Mesothelial cell of epicardium (in vitro differentiated cells): ENCODE results near the gene TRIM39. TPM values are rescaled to one million over a fixed set of nuclear protein-coding genes. Genes with fewer than 3 reads are reported as not detected.

Experiments used
- DNase-seq, 2 experiments: peaks; one replicate each; pipeline ENCODE4 v3.0.0; 2021; ENCODE audit warnings: low spot score in 2 of 2; ENCODE audit not compliant: unreplicated experiment in 2 of 2
- H3K27ac Mint-ChIP-seq: 2 replicates; pipeline ENCODE4 v1.8.0; 2021; ENCODE audit warnings: mixed read lengths
- H3K27me3 Mint-ChIP-seq: 2 replicates; pipeline ENCODE4 v1.8.0; 2021; ENCODE audit warnings: low read depth, mixed read lengths
- H3K36me3 Mint-ChIP-seq: 2 replicates; pipeline ENCODE4 v1.8.0; 2021; ENCODE audit warnings: mixed read lengths
- H3K4me1 Mint-ChIP-seq: 2 replicates; pipeline ENCODE4 v1.8.0; 2021; ENCODE audit warnings: mixed read lengths
- H3K4me3 Mint-ChIP-seq: 2 replicates; pipeline ENCODE4 v1.8.0; 2021; ENCODE audit warnings: mild to moderate bottlenecking, moderate library complexity, mixed read lengths
- H3K9me3 Mint-ChIP-seq: 2 replicates; pipeline ENCODE4 v1.8.0; 2021; ENCODE audit warnings: mixed read lengths
- total RNA-seq: library from RNA; stranded (reverse); gene quantifications from 3 replicates; pipeline ENCODE4 v1.2.1, GENCODE V29; 2021
- TF ChIP-seq, protein P1 (sequence below): fragments of 200-600 bp; sonication (generic); IDR thresholded peaks from one replicate; pipeline ENCODE4 v1.5.0; 2021; ENCODE audit warnings: antibody characterized with exemption; ENCODE audit not compliant: unreplicated experiment

Gene TRIM39
- total RNA-seq, 1 donor from 2014 or later = 16.7 TPM

DNA sequence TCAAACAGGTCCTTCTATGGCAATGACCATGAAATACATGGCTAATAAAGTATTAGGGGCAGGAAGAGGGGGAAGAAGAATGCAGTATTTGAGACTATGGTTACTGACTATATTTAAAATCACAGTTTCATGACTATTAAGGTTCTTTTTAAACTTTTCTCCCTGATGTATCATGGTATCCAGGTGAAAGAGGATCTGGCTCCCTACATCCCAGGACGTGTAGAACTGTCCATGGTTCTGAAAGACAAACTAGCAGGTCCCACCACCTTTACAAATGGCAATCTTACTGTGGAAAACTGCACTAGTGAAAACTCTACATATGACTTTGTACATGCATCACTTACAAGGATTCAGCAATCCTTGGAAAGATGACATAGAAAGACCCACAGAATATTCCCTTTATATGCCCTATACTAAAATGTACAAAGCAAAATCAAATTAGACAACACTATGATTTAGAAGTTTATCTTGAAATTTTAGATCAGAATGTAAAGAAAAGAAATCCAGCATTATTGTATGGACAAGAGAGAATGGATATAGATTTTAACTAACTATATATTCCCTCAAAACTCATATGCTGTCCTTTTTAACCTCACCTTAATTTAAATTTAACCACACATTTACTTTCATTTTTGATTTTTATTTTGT is 51.7 kb downstream of the TRIM39 start:
- Mint-ChIP-seq H3K9me3 (no peaks in the 10 kb centered on the region), H3K27me3 (peaks cover 69% of the 10 kb centered on the region), H3K4me3 (no peak overlapping the region), H3K36me3 (no peaks in the 10 kb centered on the region), H3K27ac (no peak overlapping the region), H3K4me1 (no peaks in the 10 kb centered on the region)
- TF ChIP-seq, protein P1, sequence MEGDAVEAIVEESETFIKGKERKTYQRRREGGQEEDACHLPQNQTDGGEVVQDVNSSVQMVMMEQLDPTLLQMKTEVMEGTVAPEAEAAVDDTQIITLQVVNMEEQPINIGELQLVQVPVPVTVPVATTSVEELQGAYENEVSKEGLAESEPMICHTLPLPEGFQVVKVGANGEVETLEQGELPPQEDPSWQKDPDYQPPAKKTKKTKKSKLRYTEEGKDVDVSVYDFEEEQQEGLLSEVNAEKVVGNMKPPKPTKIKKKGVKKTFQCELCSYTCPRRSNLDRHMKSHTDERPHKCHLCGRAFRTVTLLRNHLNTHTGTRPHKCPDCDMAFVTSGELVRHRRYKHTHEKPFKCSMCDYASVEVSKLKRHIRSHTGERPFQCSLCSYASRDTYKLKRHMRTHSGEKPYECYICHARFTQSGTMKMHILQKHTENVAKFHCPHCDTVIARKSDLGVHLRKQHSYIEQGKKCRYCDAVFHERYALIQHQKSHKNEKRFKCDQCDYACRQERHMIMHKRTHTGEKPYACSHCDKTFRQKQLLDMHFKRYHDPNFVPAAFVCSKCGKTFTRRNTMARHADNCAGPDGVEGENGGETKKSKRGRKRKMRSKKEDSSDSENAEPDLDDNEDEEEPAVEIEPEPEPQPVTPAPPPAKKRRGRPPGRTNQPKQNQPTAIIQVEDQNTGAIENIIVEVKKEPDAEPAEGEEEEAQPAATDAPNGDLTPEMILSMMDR = no peak
- DNase-seq = no peak

DNA sequence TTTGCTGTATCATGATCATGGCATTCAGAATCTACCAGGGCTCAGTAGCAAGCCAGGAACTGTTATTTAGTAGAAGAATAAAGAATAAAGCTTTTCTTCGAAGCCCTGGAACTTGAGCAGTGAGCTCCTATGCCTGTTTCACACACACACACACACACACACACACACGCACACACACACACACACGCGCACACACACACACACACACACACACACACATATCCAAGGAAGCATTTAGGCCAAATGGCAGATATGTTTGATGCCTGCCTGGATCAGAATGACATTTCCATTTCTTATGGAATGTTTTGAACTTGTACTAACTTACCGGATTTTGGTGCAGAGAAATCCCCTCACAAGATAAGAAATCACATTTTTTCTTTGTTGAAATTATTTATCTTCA is 53.7 kb downstream of the TRIM39 start:
- no peaks in the 10 kb centered on the region for H3K4me1 Mint-ChIP-seq
- peaks cover 72% of the 10 kb centered on the region for H3K27me3 Mint-ChIP-seq
- H3K36me3 Mint-ChIP-seq = no peaks in the 10 kb centered on the region
- no peak for DNase-seq
- H3K27ac Mint-ChIP-seq = no peak overlapping the region
- TF ChIP-seq, protein P1 = no peak
- no peaks in the 10 kb centered on the region for H3K9me3 Mint-ChIP-seq
- H3K4me3 Mint-ChIP-seq = no peak overlapping the region

DNA sequence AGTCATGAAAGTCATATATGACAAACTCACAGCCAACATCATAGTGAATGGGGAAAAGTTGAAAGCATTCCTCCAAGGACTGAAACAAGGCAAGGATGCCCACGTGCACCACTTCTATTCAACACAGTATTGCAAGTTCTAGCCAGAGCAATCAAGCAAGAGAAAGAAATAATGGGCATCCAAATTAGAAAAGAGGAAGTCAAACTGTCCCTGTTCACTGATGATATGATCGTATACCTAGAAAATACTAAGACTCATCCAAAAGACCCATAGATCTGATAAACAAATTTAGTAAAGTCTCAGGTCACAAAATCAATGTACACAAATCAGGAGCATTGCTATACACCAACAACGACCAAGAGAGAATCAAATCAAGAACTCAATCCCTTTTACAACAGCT is 59.4 kb downstream of the TRIM39 start:
- Mint-ChIP-seq H3K27ac (no peak overlapping the region), H3K27me3 (peaks cover 86% of the 10 kb centered on the region), H3K9me3 (no peaks in the 10 kb centered on the region), H3K36me3 (no peaks in the 10 kb centered on the region), H3K4me3 (no peak overlapping the region), H3K4me1 (no peaks in the 10 kb centered on the region)
- DNase-seq = no peak
- TF ChIP-seq, protein P1 = no peak

DNA sequence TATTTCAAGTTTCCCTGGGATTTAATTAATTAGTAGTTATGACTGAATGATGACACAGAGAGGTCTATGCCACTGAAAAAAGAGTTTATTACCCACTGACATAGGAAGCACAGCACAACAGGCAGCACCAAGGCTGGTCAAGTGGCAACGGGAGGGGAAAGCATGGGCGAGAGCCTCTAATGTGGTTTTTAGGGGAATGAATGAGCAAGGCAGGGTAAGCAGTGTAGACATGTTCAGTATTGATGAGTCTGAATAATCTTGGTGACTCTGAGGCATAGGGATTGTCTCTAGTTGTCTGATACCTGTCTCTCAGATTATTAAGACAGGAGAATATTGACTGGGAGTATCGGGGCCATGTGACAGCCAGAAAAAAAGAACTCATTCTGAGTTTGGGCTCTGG is 64.5 kb downstream of the TRIM39 start:
- Mint-ChIP-seq H3K27me3 (peaks cover 83% of the 10 kb centered on the region), H3K36me3 (no peaks in the 10 kb centered on the region), H3K9me3 (no peaks in the 10 kb centered on the region), H3K4me3 (no peak overlapping the region), H3K27ac (no peak overlapping the region), H3K4me1 (no peaks in the 10 kb centered on the region)
- TF ChIP-seq, protein P1 = no peak
- DNase-seq = no peak

Other genes starting within 250 kb of the TRIM39 start
- 0.58 to 0.68 TPM in 2 of 3 replicates, not detected in the other for gene TRIM31, start 213.8 kb upstream of the TRIM39 start, total RNA-seq
- gene TRIM40, start 190.8 kb upstream of the TRIM39 start, total RNA-seq = not detected in 3 replicates
- not detected in 3 replicates for gene TRIM10, start 165.7 kb upstream of the TRIM39 start, total RNA-seq
- not detected in 3 replicates for gene TRIM15, start 163.4 kb upstream of the TRIM39 start, total RNA-seq
- 55.4 to 58.3 TPM (median 56.9 TPM) in 3 replicates for gene TRIM26, start 113.5 kb upstream of the TRIM39 start, total RNA-seq
- gene RPP21, start 18.2 kb downstream of the TRIM39 start, total RNA-seq = 41.2 to 48.1 TPM (median 46.1 TPM) in 3 replicates
- gene HLA-E, start 162.6 kb downstream of the TRIM39 start, total RNA-seq = 59.5 to 61.9 TPM (median 61.7 TPM) in 3 replicates
- 88.2 to 93.1 TPM (median 91.9 TPM) in 3 replicates for gene GNL1, start 229.6 kb downstream of the TRIM39 start, total RNA-seq
- gene PRR3, start 230.4 kb downstream of the TRIM39 start, total RNA-seq = 23.7 to 25.5 TPM (median 23.9 TPM) in 3 replicates
- gene ABCF1, start 244.5 kb downstream of the TRIM39 start, total RNA-seq = 71.4 to 73.6 TPM (median 71.5 TPM) in 3 replicates